ENCODE results near the gene VSIR.

DNA sequence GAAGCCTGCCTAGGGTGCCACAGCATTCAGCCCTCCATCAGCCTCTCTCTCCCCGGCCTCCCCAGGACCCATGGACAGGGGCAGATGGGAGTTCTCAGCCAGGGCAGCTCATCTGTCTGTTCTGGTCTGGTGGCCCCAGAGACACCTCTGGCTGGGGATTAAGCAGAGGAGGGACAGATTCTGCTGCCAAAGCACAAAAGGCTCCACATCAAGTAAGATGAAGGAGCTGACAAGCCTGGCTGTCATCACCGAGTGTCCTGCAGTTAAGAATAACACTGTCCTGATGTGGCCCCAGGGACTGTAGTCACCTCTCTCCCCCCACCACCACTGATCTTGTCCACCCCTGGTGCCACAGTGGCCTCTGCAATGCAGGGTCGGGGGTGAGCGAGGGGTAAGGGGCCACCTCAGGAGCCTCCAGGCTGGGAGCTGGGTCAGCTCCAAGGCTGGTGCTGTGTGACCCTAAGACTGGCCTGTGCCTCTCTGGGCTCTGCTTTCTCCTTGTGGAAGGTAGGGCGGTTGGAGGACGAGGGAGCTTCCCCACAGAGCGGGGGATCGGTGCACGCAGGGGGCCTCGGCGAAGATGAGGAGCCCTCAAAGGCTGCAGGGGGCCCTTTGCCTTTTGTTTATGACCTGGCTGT lies 72.5 kb downstream of the VSIR start:
- TF ChIP-seq POLR2AphosphoS5 (IDR thresholded peaks at IDR 0.05), result no peak
- TF ChIP-seq, protein P1, sequence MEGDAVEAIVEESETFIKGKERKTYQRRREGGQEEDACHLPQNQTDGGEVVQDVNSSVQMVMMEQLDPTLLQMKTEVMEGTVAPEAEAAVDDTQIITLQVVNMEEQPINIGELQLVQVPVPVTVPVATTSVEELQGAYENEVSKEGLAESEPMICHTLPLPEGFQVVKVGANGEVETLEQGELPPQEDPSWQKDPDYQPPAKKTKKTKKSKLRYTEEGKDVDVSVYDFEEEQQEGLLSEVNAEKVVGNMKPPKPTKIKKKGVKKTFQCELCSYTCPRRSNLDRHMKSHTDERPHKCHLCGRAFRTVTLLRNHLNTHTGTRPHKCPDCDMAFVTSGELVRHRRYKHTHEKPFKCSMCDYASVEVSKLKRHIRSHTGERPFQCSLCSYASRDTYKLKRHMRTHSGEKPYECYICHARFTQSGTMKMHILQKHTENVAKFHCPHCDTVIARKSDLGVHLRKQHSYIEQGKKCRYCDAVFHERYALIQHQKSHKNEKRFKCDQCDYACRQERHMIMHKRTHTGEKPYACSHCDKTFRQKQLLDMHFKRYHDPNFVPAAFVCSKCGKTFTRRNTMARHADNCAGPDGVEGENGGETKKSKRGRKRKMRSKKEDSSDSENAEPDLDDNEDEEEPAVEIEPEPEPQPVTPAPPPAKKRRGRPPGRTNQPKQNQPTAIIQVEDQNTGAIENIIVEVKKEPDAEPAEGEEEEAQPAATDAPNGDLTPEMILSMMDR (IDR thresholded peaks at IDR 0.05 in 8 of 11, conservative IDR thresholded peaks at IDR 0.05 in 3 of 11), result no peak
- TF ChIP-seq POLR2A (IDR thresholded peaks at IDR 0.05), result no peak
